ENCODE results near the gene SFXN4.

- TF ChIP-seq YY1 (IDR thresholded peaks at IDR 0.05; ENCODE audit: low read depth) (no peak), CEBPB (IDR thresholded peaks at IDR 0.05) (no peak), ZBTB7A (IDR thresholded peaks at IDR 0.05; ENCODE audit: low read depth) (no peak), FOXM1 (IDR thresholded peaks at IDR 0.05; ENCODE audit: borderline replicate concordance, low read depth) (no peak), REST (IDR thresholded peaks at IDR 0.05; ENCODE audit: low read depth) (no peak), EP300 (IDR thresholded peaks at IDR 0.05; ENCODE audit: borderline replicate concordance) (no peak), MAX (IDR thresholded peaks at IDR 0.05) (no peak), EGR1 (IDR thresholded peaks at IDR 0.05) (no peak), TEAD4 (IDR thresholded peaks at IDR 0.05) (no peak), CREB1 (IDR thresholded peaks at IDR 0.05; ENCODE audit: low read depth) (no peak)
Measured at GRCh38 chr10:119211625-119212441, 46.3 kb upstream of the SFXN4 start.
